Mesothelial cell of epicardium (in vitro differentiated cells): Measurements from ENCODE around the gene CNTN3. TPM values are rescaled to one million over a fixed set of nuclear protein-coding genes. Genes with fewer than 3 reads are reported as not detected.

Experiments
- DNase-seq, 2 experiments: peaks; one replicate each; pipeline ENCODE4 v3.0.0; 2021; ENCODE audit warnings: low spot score in 2 of 2; ENCODE audit not compliant: unreplicated experiment in 2 of 2
- H3K27ac Mint-ChIP-seq: 2 replicates; pipeline ENCODE4 v1.8.0; 2021; ENCODE audit warnings: mixed read lengths
- H3K27me3 Mint-ChIP-seq: 2 replicates; pipeline ENCODE4 v1.8.0; 2021; ENCODE audit warnings: low read depth, mixed read lengths
- H3K36me3 Mint-ChIP-seq: 2 replicates; pipeline ENCODE4 v1.8.0; 2021; ENCODE audit warnings: mixed read lengths
- H3K4me1 Mint-ChIP-seq: 2 replicates; pipeline ENCODE4 v1.8.0; 2021; ENCODE audit warnings: mixed read lengths
- H3K4me3 Mint-ChIP-seq: 2 replicates; pipeline ENCODE4 v1.8.0; 2021; ENCODE audit warnings: mild to moderate bottlenecking, moderate library complexity, mixed read lengths
- H3K9me3 Mint-ChIP-seq: 2 replicates; pipeline ENCODE4 v1.8.0; 2021; ENCODE audit warnings: mixed read lengths
- total RNA-seq: library from RNA; stranded (reverse); gene quantifications from 3 replicates; pipeline ENCODE4 v1.2.1, GENCODE V29; 2021
- TF ChIP-seq, protein P1 (sequence below): fragments of 200-600 bp; sonication (generic); IDR thresholded peaks from one replicate; pipeline ENCODE4 v1.5.0; 2021; ENCODE audit warnings: antibody characterized with exemption; ENCODE audit not compliant: unreplicated experiment

The CNTN3 gene
- total RNA-seq, 1 donor from 2014 or later, result 1.5 TPM

DNA sequence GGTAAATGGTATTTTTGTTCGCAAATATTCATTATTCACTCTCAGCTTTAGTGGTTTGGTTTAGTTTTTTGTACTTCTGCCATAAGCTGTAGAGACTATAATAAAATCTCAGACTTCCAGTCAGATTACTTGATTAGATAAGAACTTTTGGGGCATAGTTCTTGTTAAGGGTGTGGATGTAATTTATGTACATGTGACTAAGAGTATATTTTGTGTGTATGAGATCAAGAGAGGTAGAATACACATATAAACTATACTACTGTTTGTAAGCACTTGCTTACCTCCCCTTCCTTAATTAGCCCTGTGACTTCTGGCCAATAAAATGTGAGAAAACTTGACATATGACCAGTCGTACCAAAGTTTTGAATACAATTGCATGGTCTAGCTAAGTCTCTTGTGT lies 12.0 kb downstream of the CNTN3 start:
- H3K4me3 Mint-ChIP-seq, result no peak overlapping the region
- H3K4me1 Mint-ChIP-seq, result no peaks in the 10 kb centered on the region
- H3K36me3 Mint-ChIP-seq, result no peaks in the 10 kb centered on the region
- peaks cover 15% of the 10 kb centered on the region for H3K9me3 Mint-ChIP-seq
- H3K27me3 Mint-ChIP-seq, result peaks cover 18% of the 10 kb centered on the region
- no peak overlapping the region for H3K27ac Mint-ChIP-seq
- no peak for DNase-seq
- TF ChIP-seq, protein P1, sequence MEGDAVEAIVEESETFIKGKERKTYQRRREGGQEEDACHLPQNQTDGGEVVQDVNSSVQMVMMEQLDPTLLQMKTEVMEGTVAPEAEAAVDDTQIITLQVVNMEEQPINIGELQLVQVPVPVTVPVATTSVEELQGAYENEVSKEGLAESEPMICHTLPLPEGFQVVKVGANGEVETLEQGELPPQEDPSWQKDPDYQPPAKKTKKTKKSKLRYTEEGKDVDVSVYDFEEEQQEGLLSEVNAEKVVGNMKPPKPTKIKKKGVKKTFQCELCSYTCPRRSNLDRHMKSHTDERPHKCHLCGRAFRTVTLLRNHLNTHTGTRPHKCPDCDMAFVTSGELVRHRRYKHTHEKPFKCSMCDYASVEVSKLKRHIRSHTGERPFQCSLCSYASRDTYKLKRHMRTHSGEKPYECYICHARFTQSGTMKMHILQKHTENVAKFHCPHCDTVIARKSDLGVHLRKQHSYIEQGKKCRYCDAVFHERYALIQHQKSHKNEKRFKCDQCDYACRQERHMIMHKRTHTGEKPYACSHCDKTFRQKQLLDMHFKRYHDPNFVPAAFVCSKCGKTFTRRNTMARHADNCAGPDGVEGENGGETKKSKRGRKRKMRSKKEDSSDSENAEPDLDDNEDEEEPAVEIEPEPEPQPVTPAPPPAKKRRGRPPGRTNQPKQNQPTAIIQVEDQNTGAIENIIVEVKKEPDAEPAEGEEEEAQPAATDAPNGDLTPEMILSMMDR, result no peak

DNA sequence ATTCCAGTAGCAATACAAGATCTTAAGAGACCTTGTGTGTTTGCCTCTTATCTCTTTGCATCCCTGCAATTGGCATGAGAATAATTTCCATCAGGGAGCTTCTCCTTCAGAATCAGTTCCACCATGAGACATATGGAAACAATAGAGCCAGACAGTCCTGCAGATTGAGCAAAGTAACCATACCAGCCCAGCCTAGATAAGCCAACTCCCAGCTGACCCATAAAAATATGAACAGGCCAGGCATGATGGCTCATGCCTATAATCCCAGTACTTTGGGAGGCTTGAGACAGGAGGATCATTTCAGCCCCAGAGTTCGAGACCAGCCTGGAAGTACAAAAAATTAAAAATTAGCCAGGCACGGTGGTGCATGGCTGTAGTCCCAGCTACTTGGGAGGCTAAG lies 12.7 kb downstream of the CNTN3 start:
- H3K9me3 Mint-ChIP-seq, result peaks cover 21% of the 10 kb centered on the region
- TF ChIP-seq, protein P1, result no peak
- H3K27me3 Mint-ChIP-seq, result peaks cover 11% of the 10 kb centered on the region
- no peak for DNase-seq
- H3K27ac Mint-ChIP-seq, result no peak overlapping the region
- H3K4me3 Mint-ChIP-seq, result no peak overlapping the region
- H3K36me3 Mint-ChIP-seq, result no peaks in the 10 kb centered on the region
- no peaks in the 10 kb centered on the region for H3K4me1 Mint-ChIP-seq

DNA sequence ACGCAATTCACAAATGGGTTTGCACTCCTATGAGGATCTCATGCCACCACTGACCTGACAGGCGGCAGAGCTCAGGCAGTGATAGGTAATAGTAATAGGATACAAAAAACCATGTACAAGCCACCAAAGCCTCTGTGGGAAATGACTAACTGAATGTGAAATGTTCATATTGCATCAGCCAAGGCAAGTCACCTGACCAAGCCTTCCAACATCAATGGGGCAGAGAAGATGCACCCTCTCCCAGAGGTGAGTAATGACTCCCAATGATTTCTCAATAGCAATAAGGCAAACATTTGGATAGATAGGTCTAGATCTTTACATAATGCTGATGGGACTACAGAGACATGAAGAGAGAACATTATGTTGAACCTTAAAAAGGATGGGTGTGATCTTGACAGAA lies 14.9 kb downstream of the CNTN3 start:
- no peak for DNase-seq
- Mint-ChIP-seq H3K4me1 (no peaks in the 10 kb centered on the region), H3K4me3 (no peak overlapping the region), H3K27me3 (peaks cover 7% of the 10 kb centered on the region), H3K36me3 (no peaks in the 10 kb centered on the region), H3K27ac (no peak overlapping the region), H3K9me3 (peaks cover 23% of the 10 kb centered on the region)
- TF ChIP-seq, protein P1, result no peak

DNA sequence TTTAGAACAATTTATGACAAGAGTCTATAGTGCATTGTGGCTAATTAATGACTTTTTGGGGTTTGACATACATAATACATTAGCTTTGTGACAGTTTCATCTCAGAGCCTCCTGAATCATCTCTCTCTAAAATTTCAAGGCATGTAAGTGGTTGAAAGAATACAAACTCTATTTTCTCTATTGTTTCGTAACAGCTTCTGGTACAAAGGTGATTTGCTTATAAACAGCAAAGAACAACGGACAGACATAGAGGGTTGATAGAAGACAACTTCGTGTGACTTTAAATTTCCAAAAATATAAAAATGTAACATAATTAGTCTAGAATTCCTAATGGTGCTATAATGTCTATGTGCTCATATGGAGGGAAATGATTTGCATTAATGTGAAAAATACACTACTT lies 21.3 kb downstream of the CNTN3 start:
- no peak overlapping the region for H3K4me3 Mint-ChIP-seq
- H3K9me3 Mint-ChIP-seq, result peaks cover 11% of the 10 kb centered on the region
- H3K27me3 Mint-ChIP-seq, result no peaks in the 10 kb centered on the region
- no peaks in the 10 kb centered on the region for H3K4me1 Mint-ChIP-seq
- H3K36me3 Mint-ChIP-seq, result no peaks in the 10 kb centered on the region
- no peak overlapping the region for H3K27ac Mint-ChIP-seq
- no peak for DNase-seq
- TF ChIP-seq, protein P1, result no peak

DNA sequence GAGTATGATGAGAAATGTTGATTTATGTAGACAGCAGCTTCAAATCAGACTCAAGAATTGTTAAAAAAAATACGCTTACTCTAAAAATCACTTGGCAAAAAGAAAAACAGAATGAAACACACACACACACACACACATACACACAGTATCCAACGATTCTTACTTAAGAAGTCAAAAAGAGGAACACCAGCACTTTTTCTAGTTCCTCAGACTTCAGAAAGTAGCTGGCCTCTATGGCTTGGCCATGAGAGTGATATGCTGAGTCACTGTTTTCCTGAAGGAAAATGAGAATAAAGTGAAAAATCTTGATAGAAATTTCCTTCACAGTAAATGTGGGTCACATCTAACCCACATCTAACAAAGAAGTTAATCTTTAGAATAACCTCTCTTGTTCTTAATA lies 22.1 kb downstream of the CNTN3 start:
- Mint-ChIP-seq H3K9me3 (peaks cover 8% of the 10 kb centered on the region), H3K4me1 (no peaks in the 10 kb centered on the region), H3K36me3 (no peaks in the 10 kb centered on the region), H3K27ac (no peak overlapping the region), H3K27me3 (no peaks in the 10 kb centered on the region), H3K4me3 (no peak overlapping the region)
- no peak for DNase-seq
- TF ChIP-seq, protein P1, result no peak

DNA sequence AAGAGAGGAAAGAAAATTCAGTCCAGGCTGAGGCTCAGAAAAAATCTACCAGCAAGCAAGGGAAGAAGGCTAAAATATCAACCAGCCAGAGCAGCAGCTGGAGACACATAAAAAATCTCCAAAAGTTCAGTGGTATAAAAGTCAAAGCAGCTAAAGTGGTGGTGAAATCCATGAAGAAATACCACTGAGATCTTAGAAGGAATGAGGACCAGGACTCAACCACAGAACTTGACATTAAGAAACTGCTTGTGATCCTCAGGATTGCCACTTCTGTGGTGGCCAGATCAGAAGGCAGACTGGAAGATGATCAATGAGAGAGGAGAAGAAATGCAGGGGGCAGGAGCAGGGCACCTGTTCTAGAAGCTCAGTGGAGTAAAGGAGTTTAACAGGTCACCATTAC lies 22.5 kb downstream of the CNTN3 start:
- DNase-seq, result no peak
- Mint-ChIP-seq H3K27me3 (no peaks in the 10 kb centered on the region), H3K27ac (no peak overlapping the region), H3K36me3 (no peaks in the 10 kb centered on the region), H3K4me3 (no peak overlapping the region), H3K9me3 (peaks cover 4% of the 10 kb centered on the region), H3K4me1 (no peaks in the 10 kb centered on the region)
- TF ChIP-seq, protein P1, result no peak
